ENCODE results near the gene CPEB4. TPM values are rescaled to one million over a fixed set of nuclear protein-coding genes. Genes with fewer than 3 reads are reported as not detected.

CPEB4 gene
- total RNA-seq, 1 experiment from 2014 or later, result 8.7 TPM

DNA sequence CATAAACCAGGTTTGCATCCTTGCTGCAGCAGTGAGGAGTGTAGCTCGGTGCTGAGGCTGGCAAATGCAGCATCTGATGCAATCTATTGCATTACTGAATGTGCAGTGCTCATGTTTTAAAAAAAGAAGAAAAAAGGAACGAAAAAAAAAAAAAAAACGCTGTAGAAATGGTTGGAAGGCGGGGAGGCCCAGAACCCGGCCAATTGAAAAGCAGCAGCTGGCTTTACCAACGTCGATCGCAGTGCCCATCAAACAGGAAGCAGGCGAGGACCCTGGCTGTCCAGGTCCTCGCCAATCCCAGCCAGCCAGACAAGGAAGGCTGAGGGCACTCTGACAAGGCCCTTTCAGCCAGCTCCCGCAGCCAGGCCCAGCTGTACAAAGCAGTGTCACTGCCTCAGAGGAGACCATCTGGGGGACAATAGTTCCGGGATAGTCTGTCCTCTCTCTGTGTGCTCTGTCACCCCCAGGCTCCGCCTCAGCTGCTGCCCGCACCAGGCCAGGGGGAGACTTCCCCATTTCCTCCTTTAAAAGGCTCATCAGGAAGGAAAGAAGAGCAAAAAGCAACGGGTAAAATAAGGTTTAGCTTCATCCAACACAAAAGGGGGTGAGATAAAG lies 21.8 kb upstream of the CPEB4 start:
- H2BK5ac ChIP-seq (ENCODE audit: insufficient read length, low read length), result no peak overlapping the region
- H3K4ac ChIP-seq (ENCODE audit: low read depth, low read length), result no peak overlapping the region
- no peak overlapping the region for H2BK12ac ChIP-seq (ENCODE audit: insufficient read length, low read depth, low read length)
- no peaks in the 10 kb centered on the region for H4K20me1 ChIP-seq (ENCODE audit: control insufficient read depth, insufficient read depth, insufficient read length)
- no peak overlapping the region for H2AFZ ChIP-seq (ENCODE audit: low read length)
- no peak overlapping the region for H2BK120ac ChIP-seq (ENCODE audit: low read depth, low read length, poor library complexity, severe bottlenecking)
- no peak overlapping the region for H3K56ac ChIP-seq (ENCODE audit: insufficient read length, low read depth, low read length)
- H3K27me3 Mint-ChIP-seq (ENCODE audit: low read depth), result no peaks in the 10 kb centered on the region; the same call in 1 of the 2 replicates
- peaks cover 0 to 10% of the 10 kb centered on the region in 2 experiments; a peak in 2 of 5 replicates for H3K9me3 Mint-ChIP-seq
- no peak overlapping the region for H2AK5ac ChIP-seq (ENCODE audit: insufficient read length, low read length)
- H3K23me2 ChIP-seq (ENCODE audit: insufficient read length, low read depth, low read length, poor library complexity, severe bottlenecking), result no peaks in the 10 kb centered on the region
- no peak overlapping the region for H3K27ac ChIP-seq (ENCODE audit: insufficient read length, low read depth, low read length)
- H3K4me1 ChIP-seq (ENCODE audit: insufficient read depth, low read length), result no peaks in the 10 kb centered on the region; the same call in 1 of the 2 replicates
- no peak overlapping the region for H2BK20ac ChIP-seq (ENCODE audit: low read depth, low read length, poor library complexity, severe bottlenecking)
- H3K36me3 Mint-ChIP-seq (ENCODE audit: insufficient read depth in 1 of 3, low read depth in 3 of 3), result peaks cover 0 to 4% (median 0%) of the 10 kb centered on the region in 3 experiments; a peak in 2 of 7 replicates
- H3K27me3 ChIP-seq (ENCODE audit: insufficient read depth, low read length), result no peaks in the 10 kb centered on the region
- no peak overlapping the region for H4K5ac ChIP-seq (ENCODE audit: insufficient read length, low read depth, low read length)
- no peak overlapping the region for H4K8ac ChIP-seq (replicated peaks; ENCODE audit: insufficient read length, low read depth, low read length)
- no CpG with 5 or more reads among the region's 15 CpGs for WGBS (ENCODE audit: extremely low coverage, insufficient read length, low lambda C conversion rate)
- no peak overlapping the region for H4K91ac ChIP-seq (ENCODE audit: insufficient read length, low read depth, low read length)
- peaks cover 9 to 11% of the 10 kb centered on the region in 2 experiments; a peak in 3 of 4 replicates for H3K4me1 Mint-ChIP-seq
- H3K79me2 ChIP-seq (ENCODE audit: insufficient read depth, low read length), result no peaks in the 10 kb centered on the region
- H3K9me3 ChIP-seq (ENCODE audit: control insufficient read depth, low read depth, low read length), result no peaks in the 10 kb centered on the region
- TF ChIP-seq, protein P1, sequence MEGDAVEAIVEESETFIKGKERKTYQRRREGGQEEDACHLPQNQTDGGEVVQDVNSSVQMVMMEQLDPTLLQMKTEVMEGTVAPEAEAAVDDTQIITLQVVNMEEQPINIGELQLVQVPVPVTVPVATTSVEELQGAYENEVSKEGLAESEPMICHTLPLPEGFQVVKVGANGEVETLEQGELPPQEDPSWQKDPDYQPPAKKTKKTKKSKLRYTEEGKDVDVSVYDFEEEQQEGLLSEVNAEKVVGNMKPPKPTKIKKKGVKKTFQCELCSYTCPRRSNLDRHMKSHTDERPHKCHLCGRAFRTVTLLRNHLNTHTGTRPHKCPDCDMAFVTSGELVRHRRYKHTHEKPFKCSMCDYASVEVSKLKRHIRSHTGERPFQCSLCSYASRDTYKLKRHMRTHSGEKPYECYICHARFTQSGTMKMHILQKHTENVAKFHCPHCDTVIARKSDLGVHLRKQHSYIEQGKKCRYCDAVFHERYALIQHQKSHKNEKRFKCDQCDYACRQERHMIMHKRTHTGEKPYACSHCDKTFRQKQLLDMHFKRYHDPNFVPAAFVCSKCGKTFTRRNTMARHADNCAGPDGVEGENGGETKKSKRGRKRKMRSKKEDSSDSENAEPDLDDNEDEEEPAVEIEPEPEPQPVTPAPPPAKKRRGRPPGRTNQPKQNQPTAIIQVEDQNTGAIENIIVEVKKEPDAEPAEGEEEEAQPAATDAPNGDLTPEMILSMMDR (conservative IDR thresholded peaks at IDR 0.05), result no peak
- no peaks in the 10 kb centered on the region for H3K79me1 ChIP-seq (ENCODE audit: insufficient read depth, low read depth, low read length, poor library complexity, severe bottlenecking)
- no peak overlapping the region for H3K4me2 ChIP-seq (ENCODE audit: insufficient read depth, insufficient read length, low read length)
- H3K4me3 Mint-ChIP-seq, result no peak overlapping the region
- H3T11ph ChIP-seq (ENCODE audit: low read length), result no peak overlapping the region
- H3K18ac ChIP-seq (ENCODE audit: insufficient read length, low read depth, low read length), result no peak overlapping the region
- no peak overlapping the region for H3K14ac ChIP-seq (ENCODE audit: insufficient read depth, low read length)
- DNase-seq, result no peak
- no peak overlapping the region for H3K9ac ChIP-seq (ENCODE audit: extremely low read depth, insufficient read length, low read length)
- H3K23ac ChIP-seq (ENCODE audit: insufficient read length, low read depth, low read length), result no peak overlapping the region
- H3K27ac Mint-ChIP-seq, result no peak overlapping the region
- no peak overlapping the region for H2BK15ac ChIP-seq (ENCODE audit: low read depth, low read length)

All from H9 (cell line).